ENCODE measurements around the gene TSPYL2.

TSPYL2 gene

GRCh38 chrX:53080628-53081580, 1.3 kb upstream of the TSPYL2 start:
- no peak for DNase-seq

- no peak for DNase-seq
Measured at GRCh38 chrX:53082773-53083616, 828 bp downstream of the TSPYL2 start.

- no peak for DNase-seq
Measured at GRCh38 chrX:53084043-53084570, 1.9 kb downstream of the TSPYL2 start.

- DNase-seq, result no peak
Measured at GRCh38 chrX:53084863-53085262, 2.7 kb downstream of the TSPYL2 start.

GRCh38 chrX:53085661-53086229, 3.6 kb downstream of the TSPYL2 start:
- no peak for DNase-seq

- DNase-seq, result no peak
Measured at GRCh38 chrX:53086464-53086863, 4.3 kb downstream of the TSPYL2 start.

- DNase-seq, result peak in 2 of 3 donors; percentile 19 to 31
Measured at GRCh38 chrX:53087388-53087831, 5.2 kb downstream of the TSPYL2 start.

- DNase-seq, result peak in 1 of 3 donors; percentile 18
Measured at GRCh38 chrX:53088136-53088974, 6.2 kb downstream of the TSPYL2 start.

- DNase-seq, result peak; percentile 50 to 55 (median 55)
Measured at GRCh38 chrX:53089224-53089842, 7.2 kb downstream of the TSPYL2 start.

GRCh38 chrX:53089925-53090324, 7.8 kb downstream of the TSPYL2 start:
- no peak for DNase-seq

- no peak for DNase-seq
Measured at GRCh38 chrX:53091354-53091753, 9.2 kb downstream of the TSPYL2 start.

- peak; percentile 71 to 87 (median 77) for DNase-seq
Measured at GRCh38 chrX:53093177-53093655, 11.0 kb downstream of the TSPYL2 start.

GRCh38 chrX:53093748-53094581, 11.8 kb downstream of the TSPYL2 start, which contains the start of gene KANTR:
TSS of gene KANTR (plus strand) at chrX:53094142. CDS start at chrX:53124273, 30,131 bp downstream.
- DNase-seq, result peak; percentile 92 to 94 (median 93)

GRCh38 chrX:53094582-53094905, 12.4 kb downstream of the TSPYL2 start:
- DNase-seq, result no peak

GRCh38 chrX:53095796-53096195, 13.6 kb downstream of the TSPYL2 start:
- DNase-seq, result no peak

GRCh38 chrX:53114864-53115549, 32.8 kb downstream of the TSPYL2 start:
- no peak for DNase-seq

GRCh38 chrX:53115550-53115874, 33.3 kb downstream of the TSPYL2 start:
- no peak for DNase-seq

GRCh38 chrX:53116101-53116500, 33.9 kb downstream of the TSPYL2 start:
- DNase-seq, result no peak

GRCh38 chrX:53122013-53122412, 39.8 kb downstream of the TSPYL2 start:
- no peak for DNase-seq

- DNase-seq, result no peak
Measured at GRCh38 chrX:53125506-53125905, 43.3 kb downstream of the TSPYL2 start.

Measured in suppressor macrophage treated with lipopolysaccharide for 1 hour (primary cell).